Body of pancreas (tissue), 4 donors: ENCODE data around the gene KIRREL3. TPM values are rescaled to one million over a fixed set of nuclear protein-coding genes. Genes with fewer than 3 reads are reported as not detected.

Experiments used
- ATAC-seq: fragments of 150-250 bp; one replicate; pipeline ENCODE4 v1.9.1; 2016
- DNase-seq, 4 donors: peaks; one replicate each; pipeline ENCODE4 v3.0.0-alpha.2; 2019
- H3K27ac ChIP-seq, 4 donors: fragments of 200-600 bp; sonication (generic); 1 replicate in 3 of 4; 2 replicates in 1 of 4; pipeline versions ENCODE4 v1.5.1 to v1.6.1; 2016 to 2019; ENCODE audit warnings: mild to moderate bottlenecking in 1 of 4, mixed read lengths in 1 of 4, moderate library complexity in 1 of 4
- H3K27me3 ChIP-seq, 2 donors: fragments of 200-600 bp; sonication (generic); one replicate each; pipeline ENCODE4 v1.6.0; 2016; ENCODE audit warnings: mild to moderate bottlenecking in 1 of 2
- H3K36me3 ChIP-seq, 2 donors: fragments of 200-600 bp; sonication (generic); replicated peaks in 1 of 2; 2 replicates each; pipeline ENCODE4 v1.5.1; 2016; ENCODE audit warnings: low read depth in 2 of 2; ENCODE audit not compliant: insufficient read depth in 1 of 2
- H3K4me1 ChIP-seq: fragments of 200-600 bp; sonication (generic); one replicate; pipeline ENCODE4 v1.6.0; 2016
- H3K4me3 ChIP-seq, 2 donors: fragments of 200-600 bp; sonication (generic); 1 replicate in 1 of 2; 2 replicates in 1 of 2; pipeline ENCODE4 v1.5.1; 2016 to 2019
- H3K9me3 ChIP-seq, 3 donors: fragments of 200-600 bp; sonication (generic); 1 replicate in 2 of 3; 2 replicates in 1 of 3; pipeline ENCODE4 v1.5.1; 2016
- POLR2A ChIP-seq, 3 donors: fragments of 450-650 bp; IDR thresholded peaks; one replicate each; pipeline ENCODE4 v1.6.1; 2016; ENCODE audit warnings: antibody characterized with exemption in 3 of 3, mild to moderate bottlenecking in 2 of 3
- WGBS, 2 donors: methylation state at CpG; one replicate each; pipeline ENCODE4 v1.1.5; 2017; 5-methylcytosine and 5-hydroxymethylcytosine counted together
- intact Hi-C: fragments of 100-400 bp; cut with DNase I; formaldehyde crosslinking; loops from one replicate; pipeline ENCODE4 v1.15.1; 2023
- total RNA-seq, 2 donors: library from RNA; depleted of rRNA; stranded (reverse); fragments of >200 nt; gene quantifications; one replicate each; pipeline ENCODE4 v1.1.0, GENCODE V29; 2016
- TF ChIP-seq, protein P1 (sequence below), 7 experiments: fragments of 450-650 bp in 4 of 7; fragments of 200-600 bp in 3 of 7; sonication (generic) in 3 of 7; IDR thresholded peaks; one replicate each; pipeline ENCODE4 v1.5.1; 2016 to 2019; ENCODE audit warnings: antibody characterized with exemption in 7 of 7

The KIRREL3 gene
- total RNA-seq: under 1 TPM in 1 of 2 donors, not detected in 1; 0.26 TPM

DNA sequence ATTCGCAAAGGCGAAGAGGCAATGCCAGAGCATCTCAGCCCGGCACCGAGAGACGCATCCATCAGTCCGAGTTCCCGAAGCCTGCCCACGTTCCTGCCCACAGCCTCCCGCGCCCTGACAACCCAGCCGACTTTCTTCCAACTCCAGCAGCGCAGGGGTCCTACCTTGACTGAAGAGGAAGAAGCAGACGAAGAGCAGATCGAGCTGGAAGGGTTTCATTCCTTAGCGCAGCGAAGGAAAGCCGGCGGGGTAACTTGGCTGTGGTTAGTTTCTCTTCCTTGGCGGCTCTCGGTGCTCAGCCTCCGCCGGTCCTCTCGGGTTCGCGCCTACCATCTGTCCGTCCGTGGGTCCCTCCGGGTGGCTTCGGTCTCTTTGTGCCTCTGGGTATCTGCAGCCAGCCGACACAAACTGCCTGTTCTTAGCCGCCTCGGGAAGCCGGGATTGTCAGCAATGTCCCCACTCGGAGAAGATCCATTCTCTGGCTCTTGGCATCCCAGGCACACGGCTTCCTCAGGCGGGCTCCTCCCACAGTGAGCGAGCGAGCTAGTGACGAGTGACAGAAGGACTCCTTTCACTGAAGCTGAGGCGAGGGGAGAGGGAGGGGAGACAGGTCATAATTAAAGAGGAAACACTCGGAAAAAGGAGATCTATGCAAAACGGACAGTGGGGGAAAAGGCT is at the start of gene KIRREL3:
TSS of gene KIRREL3 (minus strand) at position 480 of the 678 bp plus-strand sequence.
- intact Hi-C loops: loop anchor here (10.0 kb wide), 1 partner anchor 556 kb away; no protein-coding TSS in a partner anchor
- Histone ChIP-seq H3K27me3 (peaks cover 3 to 14% of the 10 kb centered on the region in 2 donors), H3K4me1 (peaks cover 17% of the 10 kb centered on the region), H3K4me3 (no peak within 1 kb of the TSS), H3K9me3 (no peaks in the 10 kb centered on the region), H3K36me3 (no peaks in the 10 kb centered on the region), H3K27ac (no peak within 1 kb of the TSS)
- ATAC-seq: no peak
- TF ChIP-seq POLR2A (IDR thresholded peaks at IDR 0.05): no peak
- TF ChIP-seq, protein P1, sequence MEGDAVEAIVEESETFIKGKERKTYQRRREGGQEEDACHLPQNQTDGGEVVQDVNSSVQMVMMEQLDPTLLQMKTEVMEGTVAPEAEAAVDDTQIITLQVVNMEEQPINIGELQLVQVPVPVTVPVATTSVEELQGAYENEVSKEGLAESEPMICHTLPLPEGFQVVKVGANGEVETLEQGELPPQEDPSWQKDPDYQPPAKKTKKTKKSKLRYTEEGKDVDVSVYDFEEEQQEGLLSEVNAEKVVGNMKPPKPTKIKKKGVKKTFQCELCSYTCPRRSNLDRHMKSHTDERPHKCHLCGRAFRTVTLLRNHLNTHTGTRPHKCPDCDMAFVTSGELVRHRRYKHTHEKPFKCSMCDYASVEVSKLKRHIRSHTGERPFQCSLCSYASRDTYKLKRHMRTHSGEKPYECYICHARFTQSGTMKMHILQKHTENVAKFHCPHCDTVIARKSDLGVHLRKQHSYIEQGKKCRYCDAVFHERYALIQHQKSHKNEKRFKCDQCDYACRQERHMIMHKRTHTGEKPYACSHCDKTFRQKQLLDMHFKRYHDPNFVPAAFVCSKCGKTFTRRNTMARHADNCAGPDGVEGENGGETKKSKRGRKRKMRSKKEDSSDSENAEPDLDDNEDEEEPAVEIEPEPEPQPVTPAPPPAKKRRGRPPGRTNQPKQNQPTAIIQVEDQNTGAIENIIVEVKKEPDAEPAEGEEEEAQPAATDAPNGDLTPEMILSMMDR (IDR thresholded peaks at IDR 0.05): no peak
- DNase-seq: no peak
- WGBS, 2 donors: 2 to 5% methylated on average over 26 to 42 of the region's 42 CpGs

DNA sequence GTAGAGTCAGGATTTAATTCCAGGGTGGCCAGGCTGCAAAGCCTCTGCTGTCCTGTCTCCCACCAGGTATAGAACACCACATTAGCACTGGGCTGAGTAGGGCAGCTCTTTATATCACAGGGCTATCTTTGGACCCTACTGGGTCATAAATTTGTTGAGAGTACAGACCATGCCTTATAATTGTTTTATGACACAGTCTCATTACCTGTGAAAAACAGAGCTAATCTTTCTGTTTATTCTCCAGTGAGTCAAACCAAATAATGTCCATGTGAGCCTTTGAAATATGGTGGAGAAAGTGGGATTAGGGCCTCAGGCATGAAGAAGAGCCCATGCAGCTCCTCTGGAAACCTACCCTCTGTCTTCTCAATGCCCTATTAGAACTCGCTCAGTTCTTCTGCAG is 49.6 kb upstream of the KIRREL3 start:
- Histone ChIP-seq H3K9me3 (no peaks in the 10 kb centered on the region), H3K36me3 (no peaks in the 10 kb centered on the region), H3K27ac (no peak overlapping the region), H3K27me3 (no peaks in the 10 kb centered on the region), H3K4me1 (no peaks in the 10 kb centered on the region), H3K4me3 (no peak overlapping the region)
- TF ChIP-seq, protein P1 (IDR thresholded peaks at IDR 0.05): no peak
- TF ChIP-seq POLR2A (IDR thresholded peaks at IDR 0.05): no peak
- 90 to 100% methylated on average over 1 of the region's 1 CpG for WGBS, 2 donors
- ATAC-seq (no peak), DNase-seq (no peak)
- intact Hi-C loops: no loop called here

DNA sequence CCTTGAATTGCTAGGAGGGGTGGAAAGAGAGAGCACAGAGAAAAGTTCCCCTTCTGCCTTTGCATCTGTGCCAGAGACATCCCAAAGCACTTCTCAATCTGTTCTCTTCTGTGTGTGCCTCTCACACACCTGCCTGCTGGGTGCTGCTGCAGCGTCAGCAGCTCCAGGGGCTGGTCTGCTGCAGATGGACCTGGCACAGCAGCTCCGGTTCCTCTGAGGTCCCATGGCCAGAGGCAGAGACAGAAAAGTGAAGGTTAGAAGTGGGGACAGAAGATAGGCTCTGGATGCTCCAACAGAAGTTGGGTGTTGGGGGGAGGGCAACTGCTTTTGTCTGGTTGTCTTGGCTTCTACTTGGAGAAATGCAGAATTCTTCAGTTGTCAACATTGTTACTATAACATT is 48.9 kb upstream of the KIRREL3 start:
- no peaks in the 10 kb centered on the region for H3K36me3 ChIP-seq
- H3K4me3 ChIP-seq: no peak overlapping the region
- no peaks in the 10 kb centered on the region for H3K4me1 ChIP-seq
- no peak for DNase-seq
- no peak overlapping the region for H3K27ac ChIP-seq
- no peak for TF ChIP-seq POLR2A (IDR thresholded peaks at IDR 0.05)
- TF ChIP-seq, protein P1 (IDR thresholded peaks at IDR 0.05): no peak
- 62 to 69% methylated on average over 2 of the region's 2 CpGs for WGBS, 2 donors
- H3K9me3 ChIP-seq: no peaks in the 10 kb centered on the region
- intact Hi-C loops: no loop called here
- no peaks in the 10 kb centered on the region for H3K27me3 ChIP-seq
- ATAC-seq: no peak

DNA sequence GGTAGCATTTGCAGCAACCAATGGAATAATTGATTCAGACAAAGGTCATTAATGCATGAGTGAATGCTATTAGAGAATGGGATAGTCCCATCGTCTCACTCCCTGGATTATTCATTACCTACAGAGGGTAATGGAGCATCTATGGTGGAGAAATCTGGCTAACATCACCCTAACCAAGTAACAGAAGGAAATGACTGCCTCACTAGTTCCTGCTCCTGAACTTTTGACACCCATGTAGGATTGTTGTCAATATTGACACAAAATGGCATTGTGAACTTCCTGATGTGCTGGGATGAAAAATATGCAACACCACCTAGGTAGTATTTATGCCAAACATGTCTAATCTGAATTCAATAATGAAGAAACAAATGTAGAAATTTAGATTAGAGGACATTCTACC is 44.0 kb upstream of the KIRREL3 start:
- no peaks in the 10 kb centered on the region for H3K9me3 ChIP-seq
- WGBS, 2 donors: 22 to 24% methylated on average over 1 of the region's 1 CpG
- TF ChIP-seq, protein P1 (IDR thresholded peaks at IDR 0.05): no peak
- no peak for TF ChIP-seq POLR2A (IDR thresholded peaks at IDR 0.05)
- H3K27me3 ChIP-seq: no peaks in the 10 kb centered on the region
- H3K4me3 ChIP-seq: no peak overlapping the region
- intact Hi-C loops: no loop called here
- no peak for ATAC-seq
- H3K36me3 ChIP-seq: no peaks in the 10 kb centered on the region
- no peak overlapping the region for H3K27ac ChIP-seq
- no peak for DNase-seq
- H3K4me1 ChIP-seq: no peaks in the 10 kb centered on the region

DNA sequence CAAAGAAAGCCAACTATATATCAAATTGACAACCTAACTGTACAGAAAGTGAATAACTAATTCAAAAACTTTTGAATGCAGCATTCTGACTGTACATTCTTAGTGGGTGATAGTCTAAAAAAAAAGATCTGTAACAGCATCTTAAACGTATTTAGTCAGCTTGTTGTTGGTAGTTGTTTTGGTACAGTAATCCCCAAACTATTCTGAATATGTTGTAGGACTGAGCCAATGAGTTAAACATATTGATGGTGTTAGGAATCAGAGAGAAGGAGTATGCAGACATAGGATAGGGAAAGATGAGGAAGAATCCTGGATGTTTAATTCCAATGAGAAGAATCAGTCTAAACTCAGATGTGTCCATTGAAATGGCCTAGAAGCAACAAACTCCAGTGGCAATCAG is 41.9 kb upstream of the KIRREL3 start:
- DNase-seq (no peak), ATAC-seq (no peak)
- intact Hi-C loops: no loop called here
- H3K27ac ChIP-seq: no peak overlapping the region
- no peaks in the 10 kb centered on the region for H3K9me3 ChIP-seq
- WGBS, 2 donors: 53 to 59% methylated on average over 1 of the region's 1 CpG
- no peaks in the 10 kb centered on the region for H3K27me3 ChIP-seq
- no peaks in the 10 kb centered on the region for H3K36me3 ChIP-seq
- no peaks in the 10 kb centered on the region for H3K4me1 ChIP-seq
- H3K4me3 ChIP-seq: no peak overlapping the region
- TF ChIP-seq, protein P1 (IDR thresholded peaks at IDR 0.05): no peak
- no peak for TF ChIP-seq POLR2A (IDR thresholded peaks at IDR 0.05)
